Thyroid gland (tissue), 4 donors: ENCODE measurements around the gene KLF5. TPM values are rescaled to one million over a fixed set of nuclear protein-coding genes. Genes with fewer than 3 reads are reported as not detected.
A peak's percentile ranks its signal among the peaks of the same experiment; 100 is the strongest.
"Not testable (repeated sequence)": the region's sequence is repeated elsewhere in the genome, so short reads cannot be mapped to it uniquely, and the experiment has no call there.

Experiments
- DNase-seq, 2 donors: peaks; one replicate each; pipeline ENCODE4 v3.0.0-alpha.2; 2019
- H3K27ac ChIP-seq, 3 donors: fragments of 200-600 bp; sonication (generic); 1 replicate in 2 of 3; 2 replicates in 1 of 3; pipeline ENCODE4 v1.5.1; 2016 to 2019; ENCODE audit warnings: mild to moderate bottlenecking in 1 of 3, moderate library complexity in 1 of 3
- H3K27me3 ChIP-seq: fragments of 200-600 bp; sonication (generic); one replicate; pipeline ENCODE4 v1.5.1; 2019
- H3K36me3 ChIP-seq, 2 donors: fragments of 200-600 bp; sonication (generic); one replicate each; pipeline ENCODE4 v1.5.1; 2016 to 2019
- H3K4me1 ChIP-seq, 2 donors: fragments of 200-600 bp; sonication (generic); one replicate each; pipeline ENCODE4 v1.5.1; 2017 to 2019
- H3K4me3 ChIP-seq, 3 donors: fragments of 200-600 bp; sonication (generic); replicated peaks in 1 of 3; 1 replicate in 2 of 3; 2 replicates in 1 of 3; pipeline ENCODE4 v1.5.1; 2016; ENCODE audit warnings: mild to moderate bottlenecking in 1 of 3
- H3K9me3 ChIP-seq: fragments of 200-600 bp; sonication (generic); one replicate; pipeline ENCODE4 v1.5.1; 2017
- POLR2A ChIP-seq, 2 donors: fragments of 450-650 bp; IDR thresholded peaks; one replicate each; pipeline ENCODE4 v1.6.1; 2017; ENCODE audit warnings: antibody characterized with exemption in 2 of 2, mild to moderate bottlenecking in 2 of 2, moderate library complexity in 1 of 2
- WGBS, 2 donors: methylation state at CpG; one replicate each; pipeline ENCODE4 v1.1.5; 2017; 5-methylcytosine and 5-hydroxymethylcytosine counted together
- intact Hi-C: fragments of 100-400 bp; cut with DNase I; formaldehyde crosslinking; loops from one replicate; pipeline ENCODE4 v1.15.1; 2023
- total RNA-seq, 4 donors: library from RNA; depleted of rRNA; stranded (reverse); fragments of >200 nt; gene quantifications; one replicate each; pipeline ENCODE4 v1.2.3, GENCODE V29; 2016
- TF ChIP-seq, protein P1 (sequence below), 6 experiments: fragments of 200-600 bp in 3 of 6; fragments of 450-650 bp in 3 of 6; sonication (generic) in 3 of 6; IDR thresholded peaks; one replicate each; pipeline ENCODE4 v1.5.1; 2016 to 2019; ENCODE audit warnings: antibody characterized with exemption in 6 of 6, mild to moderate bottlenecking in 2 of 6, inconsistent platforms in 1 of 6, moderate library complexity in 1 of 6

KLF5 gene
- total RNA-seq, 4 donors from 2014 or later: 15.6 to 37.2 (median 23.6) TPM

DNA sequence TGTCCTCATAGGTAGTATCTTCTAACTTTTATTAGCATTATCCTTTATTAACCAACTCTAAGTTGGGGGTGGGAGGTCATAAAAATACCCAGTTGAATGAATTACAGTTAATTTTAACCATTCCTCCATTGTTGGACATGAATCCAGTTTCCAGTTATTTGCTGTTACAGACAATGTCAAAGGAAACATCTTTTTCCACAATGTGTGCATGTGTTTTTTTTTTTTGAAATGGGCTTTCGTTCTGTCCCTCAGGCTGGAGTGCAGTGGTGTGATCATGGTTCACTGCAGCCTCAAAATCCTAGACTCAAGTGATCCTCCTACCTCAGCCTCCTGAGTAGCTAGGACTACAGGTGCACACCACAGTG is 32.0 kb downstream of the KLF5 start:
- no peak overlapping the region for H3K27ac ChIP-seq
- H3K36me3 ChIP-seq: no peaks in the 10 kb centered on the region
- DNase-seq: no peak
- no peaks in the 10 kb centered on the region for H3K9me3 ChIP-seq
- H3K4me3 ChIP-seq: no peak overlapping the region
- intact Hi-C loops: no loop called here
- no peak for TF ChIP-seq POLR2A (IDR thresholded peaks at IDR 0.05)
- TF ChIP-seq, protein P1, sequence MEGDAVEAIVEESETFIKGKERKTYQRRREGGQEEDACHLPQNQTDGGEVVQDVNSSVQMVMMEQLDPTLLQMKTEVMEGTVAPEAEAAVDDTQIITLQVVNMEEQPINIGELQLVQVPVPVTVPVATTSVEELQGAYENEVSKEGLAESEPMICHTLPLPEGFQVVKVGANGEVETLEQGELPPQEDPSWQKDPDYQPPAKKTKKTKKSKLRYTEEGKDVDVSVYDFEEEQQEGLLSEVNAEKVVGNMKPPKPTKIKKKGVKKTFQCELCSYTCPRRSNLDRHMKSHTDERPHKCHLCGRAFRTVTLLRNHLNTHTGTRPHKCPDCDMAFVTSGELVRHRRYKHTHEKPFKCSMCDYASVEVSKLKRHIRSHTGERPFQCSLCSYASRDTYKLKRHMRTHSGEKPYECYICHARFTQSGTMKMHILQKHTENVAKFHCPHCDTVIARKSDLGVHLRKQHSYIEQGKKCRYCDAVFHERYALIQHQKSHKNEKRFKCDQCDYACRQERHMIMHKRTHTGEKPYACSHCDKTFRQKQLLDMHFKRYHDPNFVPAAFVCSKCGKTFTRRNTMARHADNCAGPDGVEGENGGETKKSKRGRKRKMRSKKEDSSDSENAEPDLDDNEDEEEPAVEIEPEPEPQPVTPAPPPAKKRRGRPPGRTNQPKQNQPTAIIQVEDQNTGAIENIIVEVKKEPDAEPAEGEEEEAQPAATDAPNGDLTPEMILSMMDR (IDR thresholded peaks at IDR 0.05): no peak
- WGBS, 2 donors: 48 to 93% methylated on average over 1 of the region's 1 CpG
- H3K27me3 ChIP-seq: no peaks in the 10 kb centered on the region
- H3K4me1 ChIP-seq: peaks cover 0 to 4% of the 10 kb centered on the region in 2 donors

DNA sequence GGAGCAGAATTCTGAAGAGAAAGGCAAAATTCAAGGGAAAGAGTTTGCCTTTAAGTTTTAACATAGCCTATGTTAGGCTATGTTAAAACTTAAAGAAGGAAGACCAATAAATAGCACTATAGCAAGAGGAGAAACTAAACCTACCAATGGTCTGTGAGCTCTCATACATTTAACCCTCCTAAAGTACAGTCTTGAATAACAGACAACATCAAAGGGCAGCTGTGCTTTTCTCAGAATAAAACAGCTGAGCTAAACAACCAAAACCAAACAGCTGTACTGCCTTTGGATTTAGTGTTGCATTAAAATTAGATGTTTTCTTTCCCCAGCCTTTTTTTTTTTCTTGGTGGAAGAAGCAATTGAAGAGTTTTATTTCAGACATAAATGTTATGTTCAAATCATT is 34.0 kb downstream of the KLF5 start:
- peaks cover 4 to 11% of the 10 kb centered on the region in 2 donors for H3K4me1 ChIP-seq
- H3K9me3 ChIP-seq: no peaks in the 10 kb centered on the region
- no peak overlapping the region for H3K27ac ChIP-seq
- no peaks in the 10 kb centered on the region for H3K27me3 ChIP-seq
- DNase-seq: no peak
- no peaks in the 10 kb centered on the region for H3K36me3 ChIP-seq
- intact Hi-C loops: no loop called here
- H3K4me3 ChIP-seq: no peak overlapping the region
- TF ChIP-seq, protein P1 (IDR thresholded peaks at IDR 0.05): no peak
- TF ChIP-seq POLR2A (IDR thresholded peaks at IDR 0.05): no peak

- no peak for TF ChIP-seq POLR2A (IDR thresholded peaks at IDR 0.05)
- TF ChIP-seq, protein P1 (IDR thresholded peaks at IDR 0.05): no peak
- Histone ChIP-seq H3K27me3 (no peaks in the 10 kb centered on the region), H3K27ac (peak overlapping the region in 1 of 3 donors; percentile 58), H3K9me3 (no peaks in the 10 kb centered on the region), H3K4me3 (no peak overlapping the region), H3K4me1 (peaks cover 4 to 11% of the 10 kb centered on the region in 2 donors), H3K36me3 (no peaks in the 10 kb centered on the region)
- DNase-seq: peak; percentile 45 to 46
- 48 to 53% methylated on average over 2 of the region's 2 CpGs for WGBS, 2 donors
- intact Hi-C loops: no loop called here
Measured at GRCh38 chr13:73096173-73096572, 37.4 kb downstream of the KLF5 start.

GRCh38 chr13:73096638-73097037 is 37.8 kb downstream of the KLF5 start:
- no peaks in the 10 kb centered on the region for H3K36me3 ChIP-seq
- H3K9me3 ChIP-seq: no peaks in the 10 kb centered on the region
- no peak overlapping the region for H3K4me3 ChIP-seq
- peak overlapping the region in 1 of 3 donors; percentile 58 for H3K27ac ChIP-seq
- DNase-seq: no peak
- H3K4me1 ChIP-seq: peaks cover 4 to 11% of the 10 kb centered on the region in 2 donors
- TF ChIP-seq, protein P1 (IDR thresholded peaks at IDR 0.05): no peak
- no peak for TF ChIP-seq POLR2A (IDR thresholded peaks at IDR 0.05)
- intact Hi-C loops: no loop called here
- 76 to 77% methylated on average over 5 of the region's 5 CpGs for WGBS, 2 donors
- no peaks in the 10 kb centered on the region for H3K27me3 ChIP-seq

DNA sequence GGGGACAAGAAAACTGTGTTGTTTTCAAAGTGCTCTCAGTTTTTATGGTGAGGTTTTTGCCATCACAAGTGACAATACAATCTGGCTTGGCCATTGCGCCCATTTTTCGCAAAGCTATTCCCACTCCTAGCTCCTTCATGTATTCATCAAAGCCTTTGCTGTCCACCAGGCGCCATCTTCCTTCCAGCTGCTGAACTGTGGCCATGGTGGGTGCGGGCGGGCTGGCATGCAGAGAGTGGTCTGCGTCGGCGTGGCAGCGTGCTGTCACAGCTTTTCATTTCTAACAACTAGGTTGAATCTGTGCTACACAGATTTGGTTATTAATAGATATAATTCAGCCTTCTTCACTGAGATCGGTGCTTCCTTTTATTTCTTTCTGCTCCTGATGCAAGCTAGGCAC is 42.0 kb downstream of the KLF5 start:
- intact Hi-C loops, H3K4me3 ChIP-seq, H3K36me3 ChIP-seq, H3K9me3 ChIP-seq, H3K27ac ChIP-seq, DNase-seq, H3K27me3 ChIP-seq, H3K4me1 ChIP-seq: not testable (repeated sequence)
- 93 to 95% methylated on average over 10 of the region's 10 CpGs for WGBS, 2 donors
